Panc1 (cell line): ENCODE results near the gene CYP26B1. TPM values are rescaled to one million over a fixed set of nuclear protein-coding genes. Genes with fewer than 3 reads are reported as not detected.

ENCODE experiments used
- ATAC-seq: fragments of 200-7000 bp; cut with Tn5 transposase; 2 replicates; pipeline ENCODE4 v1.9.1; 2020; ENCODE audit warnings: mild to moderate bottlenecking, moderate library complexity
- BruUV-seq: library from RNA; stranded (reverse); fragments of 400-500 nt; replicated peaks from 2 replicates; lab custom pipeline; 2021; lab: Mats Ljungman, UMichigan
- CTCF ChIA-PET: fragments of 300-600 bp; sonication (Branson Sonifier 250); formaldehyde crosslinking; loops from one replicate; lab custom pipeline; 2022; ENCODE audit warnings: antibody characterized with exemption; lab: Charles Lee
- POLR2A ChIA-PET: fragments of 300-600 bp; sonication (Branson Sonifier 250); formaldehyde crosslinking; loops from one replicate; lab custom pipeline; 2022; ENCODE audit warnings: antibody characterized with exemption; lab: Charles Lee
- DNase-seq: peaks from one replicate; pipeline ENCODE4 v3.0.0-alpha.2; 2010; ENCODE audit warnings: low read depth, low spot score
- H3K27ac ChIP-seq: 2 replicates; pipeline ENCODE4 v1.5.1; 2011; ENCODE audit warnings: mild to moderate bottlenecking, low read length, inconsistent platforms
- H3K27me3 ChIP-seq: fragments of 200-500 bp; sonication (Bioruptor generic); 2 replicates; pipeline ENCODE4 v1.6.0; 2014; ENCODE audit warnings: low read length, inconsistent platforms; ENCODE audit not compliant: control insufficient read depth, insufficient read depth
- H3K36me3 ChIP-seq: fragments of 200-500 bp; sonication (Bioruptor generic); 2 replicates; pipeline ENCODE4 v1.5.1; 2014; ENCODE audit warnings: inconsistent platforms, mild to moderate bottlenecking, low read length, moderate library complexity; ENCODE audit not compliant: control insufficient read depth, insufficient read depth
- H3K4me1 ChIP-seq: 2 replicates; pipeline ENCODE4 v1.5.1; 2011; ENCODE audit warnings: inconsistent platforms, mild to moderate bottlenecking, low read length, moderate library complexity; ENCODE audit not compliant: control insufficient read depth, insufficient read depth
- H3K4me3 ChIP-seq, 2 experiments: 2 replicates each; pipeline ENCODE4 v1.5.1; 2011 to 2012; ENCODE audit warnings: low read depth in 2 of 2, low read length in 2 of 2, mild to moderate bottlenecking in 2 of 2, inconsistent platforms in 1 of 2, moderate library complexity in 1 of 2
- H3K9me3 ChIP-seq: fragments of 200-500 bp; sonication (Bioruptor generic); 2 replicates; pipeline ENCODE4 v1.5.1; 2014; ENCODE audit warnings: low read depth, mild to moderate bottlenecking, inconsistent platforms, low read length, moderate library complexity; ENCODE audit not compliant: control insufficient read depth, insufficient read depth
- POLR2AphosphoS5 ChIP-seq: IDR thresholded peaks from 2 replicates; pipeline ENCODE4 v1.6.1; 2012; ENCODE audit warnings: mild to moderate bottlenecking, low read depth, low read length, moderate library complexity
- SIN3A ChIP-seq: IDR thresholded peaks from 2 replicates; pipeline ENCODE4 v1.6.1; 2012; ENCODE audit warnings: low read depth, mild to moderate bottlenecking, low read length, moderate library complexity, borderline replicate concordance; ENCODE audit not compliant: insufficient read depth
- TCF7L2 ChIP-seq: IDR thresholded peaks from 2 replicates; pipeline ENCODE4 v1.6.1; 2011; ENCODE audit warnings: mild to moderate bottlenecking, low read depth, low read length, inconsistent platforms
- in situ Hi-C: cut with HindIII; loops from 2 replicates; pipeline ENCODE4 v1.10.0; 2016; ENCODE audit warnings: low sequenced_read_pairs, low pct_unique_long_range_greater_than_20kb
- intact Hi-C: fragments of 100-400 bp; cut with micrococcal nuclease; formaldehyde crosslinking; loops from one replicate; pipeline ENCODE4 v1.10.0; 2022; ENCODE audit not compliant: unreplicated experiment
- total RNA-seq: library from RNA; stranded (reverse); gene quantifications from one replicate; pipeline ENCODE4 v1.2.1, GENCODE V29; 2021; ENCODE audit not compliant: unreplicated experiment
- TF ChIP-seq, protein P1 (sequence below): fragments of 450-650 bp; IDR thresholded peaks from 2 replicates; pipeline ENCODE4 v1.5.1; 2017; ENCODE audit warnings: mild to moderate bottlenecking
- TF ChIP-seq, protein P2 (sequence below), 2 experiments: IDR thresholded peaks; 2 replicates each; pipeline ENCODE4 v1.6.1; 2011 to 2012; ENCODE audit warnings: low read depth in 2 of 2, control low read depth in 1 of 2, low read length in 1 of 2, mild to moderate bottlenecking in 1 of 2, moderate library complexity in 1 of 2; ENCODE audit not compliant: insufficient read depth in 1 of 2

CYP26B1 gene
- total RNA-seq, 1 experiment from 2014 or later: 12.3 TPM

DNA sequence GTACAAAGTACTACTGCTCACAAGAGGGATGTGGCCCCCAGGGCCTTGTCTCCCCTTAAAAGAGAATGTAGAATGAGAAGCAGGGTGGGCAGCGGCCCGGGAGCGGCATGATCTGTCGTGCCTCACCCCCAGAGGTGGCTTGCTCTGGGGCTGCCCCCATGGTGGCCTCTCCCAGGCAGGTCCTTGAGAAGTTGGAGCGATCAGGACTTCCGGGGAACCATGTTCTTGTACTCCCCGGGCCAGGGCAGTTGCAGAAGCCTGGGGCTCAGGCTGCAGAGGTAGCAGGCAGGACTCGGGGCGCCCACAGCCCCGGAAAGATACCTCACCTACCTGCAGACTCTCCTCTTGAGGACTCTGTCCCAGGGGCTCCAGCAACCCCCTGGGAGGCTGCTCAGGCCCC lies 62.6 kb downstream of the CYP26B1 start:
- H3K9me3 ChIP-seq: no peaks in the 10 kb centered on the region
- H3K27ac ChIP-seq: no peak overlapping the region
- no TSS peak for BruUV-seq
- ATAC-seq: no peak
- POLR2A ChIA-PET: no interaction called here
- no peaks in the 10 kb centered on the region for H3K36me3 ChIP-seq
- intact Hi-C loops (no loop called here), in situ Hi-C loops (no loop called here)
- no peaks in the 10 kb centered on the region for H3K4me1 ChIP-seq
- H3K27me3 ChIP-seq: no peaks in the 10 kb centered on the region
- H3K4me3 ChIP-seq: no peak overlapping the region
- TF ChIP-seq, protein P1, sequence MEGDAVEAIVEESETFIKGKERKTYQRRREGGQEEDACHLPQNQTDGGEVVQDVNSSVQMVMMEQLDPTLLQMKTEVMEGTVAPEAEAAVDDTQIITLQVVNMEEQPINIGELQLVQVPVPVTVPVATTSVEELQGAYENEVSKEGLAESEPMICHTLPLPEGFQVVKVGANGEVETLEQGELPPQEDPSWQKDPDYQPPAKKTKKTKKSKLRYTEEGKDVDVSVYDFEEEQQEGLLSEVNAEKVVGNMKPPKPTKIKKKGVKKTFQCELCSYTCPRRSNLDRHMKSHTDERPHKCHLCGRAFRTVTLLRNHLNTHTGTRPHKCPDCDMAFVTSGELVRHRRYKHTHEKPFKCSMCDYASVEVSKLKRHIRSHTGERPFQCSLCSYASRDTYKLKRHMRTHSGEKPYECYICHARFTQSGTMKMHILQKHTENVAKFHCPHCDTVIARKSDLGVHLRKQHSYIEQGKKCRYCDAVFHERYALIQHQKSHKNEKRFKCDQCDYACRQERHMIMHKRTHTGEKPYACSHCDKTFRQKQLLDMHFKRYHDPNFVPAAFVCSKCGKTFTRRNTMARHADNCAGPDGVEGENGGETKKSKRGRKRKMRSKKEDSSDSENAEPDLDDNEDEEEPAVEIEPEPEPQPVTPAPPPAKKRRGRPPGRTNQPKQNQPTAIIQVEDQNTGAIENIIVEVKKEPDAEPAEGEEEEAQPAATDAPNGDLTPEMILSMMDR: no peak
- CTCF ChIA-PET: no interaction called here
- DNase-seq: no peak

DNA sequence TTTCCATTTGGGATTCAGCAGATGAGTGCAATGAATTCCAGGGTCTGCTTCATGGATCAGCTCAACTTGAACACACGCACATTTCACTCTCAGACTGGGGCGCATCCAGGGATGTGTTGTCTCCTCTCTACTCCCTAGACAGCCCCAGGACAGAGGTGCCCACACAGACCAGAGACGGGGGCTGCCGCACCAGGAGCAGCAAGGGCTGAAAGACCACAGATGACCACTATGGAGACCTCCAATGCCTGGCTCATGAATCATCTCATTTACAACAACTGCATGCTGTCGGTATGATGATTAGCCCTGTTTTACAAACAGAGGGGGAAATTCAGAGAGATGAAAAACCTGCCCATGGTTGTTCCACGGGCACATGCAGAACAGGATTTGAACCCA lies 63.1 kb downstream of the CYP26B1 start:
- Histone ChIP-seq H3K4me3 (no peak overlapping the region), H3K27me3 (no peaks in the 10 kb centered on the region), H3K9me3 (no peaks in the 10 kb centered on the region), H3K27ac (no peak overlapping the region), H3K4me1 (no peaks in the 10 kb centered on the region), H3K36me3 (no peaks in the 10 kb centered on the region)
- TF ChIP-seq, protein P2, sequence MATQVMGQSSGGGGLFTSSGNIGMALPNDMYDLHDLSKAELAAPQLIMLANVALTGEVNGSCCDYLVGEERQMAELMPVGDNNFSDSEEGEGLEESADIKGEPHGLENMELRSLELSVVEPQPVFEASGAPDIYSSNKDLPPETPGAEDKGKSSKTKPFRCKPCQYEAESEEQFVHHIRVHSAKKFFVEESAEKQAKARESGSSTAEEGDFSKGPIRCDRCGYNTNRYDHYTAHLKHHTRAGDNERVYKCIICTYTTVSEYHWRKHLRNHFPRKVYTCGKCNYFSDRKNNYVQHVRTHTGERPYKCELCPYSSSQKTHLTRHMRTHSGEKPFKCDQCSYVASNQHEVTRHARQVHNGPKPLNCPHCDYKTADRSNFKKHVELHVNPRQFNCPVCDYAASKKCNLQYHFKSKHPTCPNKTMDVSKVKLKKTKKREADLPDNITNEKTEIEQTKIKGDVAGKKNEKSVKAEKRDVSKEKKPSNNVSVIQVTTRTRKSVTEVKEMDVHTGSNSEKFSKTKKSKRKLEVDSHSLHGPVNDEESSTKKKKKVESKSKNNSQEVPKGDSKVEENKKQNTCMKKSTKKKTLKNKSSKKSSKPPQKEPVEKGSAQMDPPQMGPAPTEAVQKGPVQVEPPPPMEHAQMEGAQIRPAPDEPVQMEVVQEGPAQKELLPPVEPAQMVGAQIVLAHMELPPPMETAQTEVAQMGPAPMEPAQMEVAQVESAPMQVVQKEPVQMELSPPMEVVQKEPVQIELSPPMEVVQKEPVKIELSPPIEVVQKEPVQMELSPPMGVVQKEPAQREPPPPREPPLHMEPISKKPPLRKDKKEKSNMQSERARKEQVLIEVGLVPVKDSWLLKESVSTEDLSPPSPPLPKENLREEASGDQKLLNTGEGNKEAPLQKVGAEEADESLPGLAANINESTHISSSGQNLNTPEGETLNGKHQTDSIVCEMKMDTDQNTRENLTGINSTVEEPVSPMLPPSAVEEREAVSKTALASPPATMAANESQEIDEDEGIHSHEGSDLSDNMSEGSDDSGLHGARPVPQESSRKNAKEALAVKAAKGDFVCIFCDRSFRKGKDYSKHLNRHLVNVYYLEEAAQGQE (IDR thresholded peaks at IDR 0.05; ENCODE audit: insufficient read depth in 1 of 2, low read depth in 2 of 2, low read length in 1 of 2): no peak
- TF ChIP-seq, protein P1: no peak
- TF ChIP-seq TCF7L2: no peak
- no peak for TF ChIP-seq POLR2AphosphoS5
- TF ChIP-seq SIN3A: no peak
- BruUV-seq: no TSS peak
- CTCF ChIA-PET: no interaction called here
- in situ Hi-C loops (no loop called here), intact Hi-C loops (no loop called here)
- POLR2A ChIA-PET: no interaction called here
- no peak for DNase-seq
- ATAC-seq: no peak
